Activated CD8-positive, alpha-beta memory T cell treated with anti-CD3 and anti-CD28 coated beads, Interleukin-2, amount 50 U/mL, for 24 hours (primary cell): Measurements from ENCODE around the gene ZBTB20.

Experiments used
- DNase-seq: peaks from one replicate; pipeline ENCODE4 v3.0.0-alpha.2; 2020; ENCODE audit errors: extremely low read depth

Gene ZBTB20

GRCh38 chr3:114762144-114762543 is 384.9 kb downstream of the ZBTB20 start:
- DNase-seq, result no peak

GRCh38 chr3:114760679-114761078 is 386.4 kb downstream of the ZBTB20 start:
- DNase-seq, result no peak

- DNase-seq, result no peak
These were observed 388.0 kb downstream of the ZBTB20 start for GRCh38 chr3:114758831-114759699.

- no peak for DNase-seq
These were observed 390.4 kb downstream of the ZBTB20 start for GRCh38 chr3:114756506-114757279.

- DNase-seq, result no peak
These were observed 400.6 kb downstream of the ZBTB20 start for GRCh38 chr3:114746502-114746901.

GRCh38 chr3:114745322-114746240 is 401.5 kb downstream of the ZBTB20 start:
- no peak for DNase-seq

GRCh38 chr3:114743746-114744485 is 403.2 kb downstream of the ZBTB20 start:
- no peak for DNase-seq

- DNase-seq, result no peak
These were observed 406.0 kb downstream of the ZBTB20 start for GRCh38 chr3:114741066-114741465.

- DNase-seq, result no peak
These were observed 407.5 kb downstream of the ZBTB20 start for GRCh38 chr3:114739627-114740026.

- no peak for DNase-seq
These were observed 414.7 kb downstream of the ZBTB20 start for GRCh38 chr3:114732353-114732752.

GRCh38 chr3:114730397-114730796 is 416.7 kb downstream of the ZBTB20 start:
- DNase-seq, result no peak

- no peak for DNase-seq
These were observed 419.7 kb downstream of the ZBTB20 start for GRCh38 chr3:114727373-114727772.

GRCh38 chr3:114725966-114726365 is 421.1 kb downstream of the ZBTB20 start:
- DNase-seq, result no peak

- DNase-seq, result no peak
These were observed 424.6 kb downstream of the ZBTB20 start for GRCh38 chr3:114722530-114722929.

GRCh38 chr3:114721864-114722263 is 425.2 kb downstream of the ZBTB20 start:
- DNase-seq, result no peak

- no peak for DNase-seq
These were observed 425.9 kb downstream of the ZBTB20 start for GRCh38 chr3:114721209-114721608.

GRCh38 chr3:114718898-114719210 is 428.2 kb downstream of the ZBTB20 start:
- DNase-seq, result no peak

GRCh38 chr3:114718071-114718897 is 428.8 kb downstream of the ZBTB20 start:
- no peak for DNase-seq

- DNase-seq, result no peak
These were observed 430.2 kb downstream of the ZBTB20 start for GRCh38 chr3:114716916-114717315.

GRCh38 chr3:114716126-114716525 is 431.0 kb downstream of the ZBTB20 start:
- no peak for DNase-seq
